Neural progenitor cell (in vitro differentiated cells): ENCODE results near the gene IGLL5. TPM values are rescaled to one million over a fixed set of nuclear protein-coding genes. Genes with fewer than 3 reads are reported as not detected.
A peak's percentile ranks its signal among the peaks of the same experiment; 100 is the strongest.
"Not testable (repeated sequence)": the region's sequence is repeated elsewhere in the genome, so short reads cannot be mapped to it uniquely, and the experiment has no call there.

Source experiments
- DNase-seq: peaks from one replicate; pipeline ENCODE4 v3.0.0-alpha.2; 2016; ENCODE audit warnings: low spot score
- H2AFZ ChIP-seq: fragments of 200-600 bp; sonication (generic); replicated peaks from 2 replicates; pipeline ENCODE4 v1.6.1; 2016; ENCODE audit warnings: antibody characterized with exemption
- H3F3A ChIP-seq: fragments of 200-600 bp; sonication (generic); 2 replicates; pipeline ENCODE4 v1.6.1; 2016; ENCODE audit warnings: antibody characterized with exemption, low read depth
- H3K27ac ChIP-seq: fragments of 200-600 bp; sonication (generic); 2 replicates; pipeline ENCODE4 v1.5.1; 2016; ENCODE audit warnings: mild to moderate bottlenecking
- H3K27me3 ChIP-seq: fragments of 200-600 bp; sonication (generic); 2 replicates; pipeline ENCODE4 v1.6.1; 2016; ENCODE audit warnings: mild to moderate bottlenecking, moderate library complexity
- H3K36me3 ChIP-seq: fragments of 200-600 bp; sonication (generic); 2 replicates; pipeline ENCODE4 v1.5.1; 2016
- H3K4me1 ChIP-seq: fragments of 200-600 bp; sonication (generic); 2 replicates; pipeline ENCODE4 v1.6.1; 2016; ENCODE audit warnings: mixed run types
- H3K4me2 ChIP-seq: fragments of 200-600 bp; sonication (generic); 2 replicates; pipeline ENCODE4 v1.6.1; 2016
- H3K4me3 ChIP-seq: fragments of 200-600 bp; sonication (generic); 2 replicates; pipeline ENCODE4 v1.5.1; 2016
- H3K79me2 ChIP-seq: fragments of 200-600 bp; sonication (generic); 2 replicates; pipeline ENCODE4 v1.6.1; 2016; ENCODE audit warnings: low read depth
- H3K9ac ChIP-seq: fragments of 200-600 bp; sonication (generic); 2 replicates; pipeline ENCODE4 v1.6.1; 2016
- H3K9me3 ChIP-seq: fragments of 200-600 bp; sonication (generic); 2 replicates; pipeline ENCODE4 v1.5.1; 2016; ENCODE audit warnings: low read depth
- H4K20me1 ChIP-seq: fragments of 200-600 bp; sonication (generic); 2 replicates; pipeline ENCODE4 v1.6.1; 2016; ENCODE audit warnings: low read depth
- H3K27ac Mint-ChIP-seq: 3 replicates; pipeline ENCODE4 v1.8.0; 2021; ENCODE audit warnings: mixed read lengths
- H3K27me3 Mint-ChIP-seq: 2 replicates; pipeline ENCODE4 v1.8.0; 2022; ENCODE audit warnings: low read depth, mild to moderate bottlenecking, inconsistent platforms, moderate library complexity, mixed read lengths; ENCODE audit not compliant: insufficient read depth
- H3K36me3 Mint-ChIP-seq: 3 replicates; pipeline ENCODE4 v1.8.0; 2021; ENCODE audit warnings: mixed read lengths
- H3K4me1 Mint-ChIP-seq: 3 replicates; pipeline ENCODE4 v1.8.0; 2021; ENCODE audit warnings: mixed read lengths
- H3K4me3 Mint-ChIP-seq: 3 replicates; pipeline ENCODE4 v1.8.0; 2021; ENCODE audit warnings: mild to moderate bottlenecking, moderate library complexity, mixed read lengths
- H3K9me3 Mint-ChIP-seq: 3 replicates; pipeline ENCODE4 v1.8.0; 2020; ENCODE audit warnings: mixed read lengths
- CTCF ChIP-seq: fragments of 200-600 bp; sonication (generic); IDR thresholded peaks from 2 replicates; pipeline ENCODE4 v1.5.1; 2017; ENCODE audit warnings: antibody characterized with exemption, mild to moderate bottlenecking
- EZH2 ChIP-seq: fragments of 200-600 bp; sonication (generic); IDR thresholded peaks from 2 replicates; pipeline ENCODE4 v1.6.1; 2017; ENCODE audit warnings: antibody characterized with exemption, mild to moderate bottlenecking, moderate library complexity
- EZH2phosphoT487 ChIP-seq: fragments of 200-600 bp; sonication (generic); IDR thresholded peaks from 2 replicates; pipeline ENCODE4 v1.6.1; 2017; ENCODE audit warnings: antibody characterized with exemption
- total RNA-seq: library from RNA; depleted of rRNA; stranded (reverse); fragments of >200 nt; gene quantifications from 2 replicates; pipeline ENCODE4 v1.2.3, GENCODE V29; 2015; ENCODE audit warnings: low replicate concordance

The IGLL5 gene
- total RNA-seq, 1 donor from 2014 or later = not detected

DNA sequence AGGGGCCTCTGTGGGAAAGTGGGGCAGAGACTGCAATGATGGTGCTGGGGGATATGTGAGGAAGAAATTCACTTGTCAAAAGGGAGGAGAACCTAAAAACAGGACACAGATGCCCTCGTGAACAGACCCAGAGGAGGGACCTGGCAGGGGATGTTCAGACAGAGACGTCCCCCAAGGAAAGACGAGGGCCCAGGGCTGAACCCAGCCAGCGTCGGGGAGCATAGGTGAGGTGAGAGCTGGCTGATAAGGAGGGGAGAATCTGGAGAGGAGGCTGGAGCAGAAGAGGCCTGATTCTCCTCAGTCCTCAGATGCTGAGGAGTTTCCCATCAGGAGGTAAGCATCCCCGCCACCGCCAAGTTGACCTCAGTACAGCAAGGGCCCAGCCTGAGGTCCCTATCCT is 31.4 kb downstream of the IGLL5 start:
- H3K36me3 Mint-ChIP-seq = no peaks in the 10 kb centered on the region
- no peak overlapping the region for H3K4me3 Mint-ChIP-seq
- Histone ChIP-seq H3K27ac (no peak overlapping the region), H3K27me3 (peaks cover 76% of the 10 kb centered on the region), H3K79me2 (no peaks in the 10 kb centered on the region), H3K4me2 (no peak overlapping the region), H3K4me1 (no peaks in the 10 kb centered on the region), H2AFZ (no peak overlapping the region), H3K36me3 (no peaks in the 10 kb centered on the region), H4K20me1 (no peaks in the 10 kb centered on the region), H3K9ac (no peak overlapping the region), H3F3A (no peaks in the 10 kb centered on the region), H3K4me3 (no peak overlapping the region), H3K9me3 (no peaks in the 10 kb centered on the region)
- no peaks in the 10 kb centered on the region for H3K9me3 Mint-ChIP-seq
- H3K27me3 Mint-ChIP-seq = peaks cover 2% of the 10 kb centered on the region
- no peak for TF ChIP-seq EZH2phosphoT487
- no peak for TF ChIP-seq CTCF
- TF ChIP-seq EZH2 = no peak
- peaks cover 8% of the 10 kb centered on the region for H3K4me1 Mint-ChIP-seq
- DNase-seq = no peak
- H3K27ac Mint-ChIP-seq = no peak overlapping the region

DNA sequence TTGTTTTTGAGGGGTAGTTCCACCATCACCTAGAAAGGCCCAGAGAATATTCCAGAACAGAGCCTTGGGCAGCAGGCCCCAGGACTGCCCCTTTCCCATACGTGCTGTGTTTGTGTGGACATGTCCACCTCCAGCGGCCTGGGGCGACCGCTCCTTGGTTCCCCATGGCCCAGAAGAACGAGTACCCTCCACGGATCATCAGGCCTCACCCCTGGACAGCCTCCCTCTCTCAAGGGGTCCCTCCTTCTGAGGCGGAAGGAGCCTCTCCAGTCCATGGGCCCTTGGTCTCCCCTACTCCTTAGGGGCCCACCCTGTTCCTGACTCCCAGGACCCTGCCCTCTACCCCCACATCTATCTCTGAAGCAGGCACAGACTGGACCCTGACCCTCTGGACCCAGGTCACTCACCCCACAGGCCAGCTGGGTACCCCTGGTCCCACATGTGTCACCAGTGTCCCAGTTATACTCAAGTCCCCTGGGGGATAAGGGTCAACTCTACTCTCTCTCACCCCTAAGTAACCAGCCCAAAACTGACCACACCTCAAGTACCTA is 32.6 kb downstream of the IGLL5 start:
- no peaks in the 10 kb centered on the region for H3K36me3 ChIP-seq
- no peaks in the 10 kb centered on the region for H4K20me1 ChIP-seq
- no peak overlapping the region for H2AFZ ChIP-seq
- no peaks in the 10 kb centered on the region for H3F3A ChIP-seq
- H3K4me2 ChIP-seq = no peak overlapping the region
- peaks cover 74% of the 10 kb centered on the region for H3K27me3 ChIP-seq
- no peak overlapping the region for H3K27ac ChIP-seq
- H3K4me1 Mint-ChIP-seq = peaks cover 6% of the 10 kb centered on the region
- no peaks in the 10 kb centered on the region for H3K9me3 Mint-ChIP-seq
- TF ChIP-seq EZH2phosphoT487 = no peak
- no peak for TF ChIP-seq EZH2
- no peak for TF ChIP-seq CTCF
- no peaks in the 10 kb centered on the region for H3K4me1 ChIP-seq
- peak overlapping the region; percentile 76 for H3K27ac Mint-ChIP-seq
- no peaks in the 10 kb centered on the region for H3K36me3 Mint-ChIP-seq
- no peak overlapping the region for H3K9ac ChIP-seq
- H3K9me3 ChIP-seq = no peaks in the 10 kb centered on the region
- H3K79me2 ChIP-seq = no peaks in the 10 kb centered on the region
- no peak for DNase-seq
- H3K4me3 Mint-ChIP-seq = no peak overlapping the region
- peaks cover 2% of the 10 kb centered on the region for H3K27me3 Mint-ChIP-seq
- no peak overlapping the region for H3K4me3 ChIP-seq

GRCh38 chr22:22920910-22921550 is 33.4 kb downstream of the IGLL5 start:
- H3K27me3 Mint-ChIP-seq = peaks cover 2% of the 10 kb centered on the region
- H3K36me3 Mint-ChIP-seq = no peaks in the 10 kb centered on the region

DNA sequence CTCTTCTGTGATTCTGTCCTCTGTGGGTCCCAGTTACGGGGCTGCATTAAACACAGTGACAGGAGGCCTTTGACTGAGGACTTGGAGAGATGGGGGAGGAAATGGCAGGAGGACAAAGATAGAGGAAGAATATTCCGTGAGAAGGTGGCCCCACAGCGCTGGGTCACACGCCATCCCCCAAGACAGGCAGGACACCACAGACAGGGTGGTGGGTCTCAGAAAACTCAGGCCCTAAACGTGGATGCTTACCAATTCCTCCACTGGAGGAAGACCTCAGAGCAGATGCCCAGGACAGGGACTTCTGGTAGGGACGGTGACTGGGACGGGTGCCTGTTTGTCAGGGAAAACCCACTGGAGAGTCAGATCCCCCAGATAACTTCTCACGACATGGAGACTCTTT is 34.0 kb downstream of the IGLL5 start:
- Histone ChIP-seq H2AFZ (no peak overlapping the region), H3K9ac (no peak overlapping the region), H3K4me3 (no peak overlapping the region), H3K27ac (no peak overlapping the region), H3F3A (no peaks in the 10 kb centered on the region), H4K20me1 (no peaks in the 10 kb centered on the region), H3K36me3 (no peaks in the 10 kb centered on the region), H3K4me1 (peaks cover 3% of the 10 kb centered on the region), H3K27me3 (peaks cover 74% of the 10 kb centered on the region), H3K79me2 (no peaks in the 10 kb centered on the region), H3K4me2 (no peak overlapping the region), H3K9me3 (no peaks in the 10 kb centered on the region)
- no peak overlapping the region for H3K27ac Mint-ChIP-seq
- H3K4me1 Mint-ChIP-seq = peaks cover 4% of the 10 kb centered on the region
- no peaks in the 10 kb centered on the region for H3K9me3 Mint-ChIP-seq
- H3K36me3 Mint-ChIP-seq = no peaks in the 10 kb centered on the region
- peaks cover 2% of the 10 kb centered on the region for H3K27me3 Mint-ChIP-seq
- DNase-seq = no peak
- TF ChIP-seq CTCF = no peak
- TF ChIP-seq EZH2 = no peak
- TF ChIP-seq EZH2phosphoT487 = no peak
- no peak overlapping the region for H3K4me3 Mint-ChIP-seq

More at GRCh38 chr22:22920910-22921550, 33.4 kb downstream of the IGLL5 start:
- H3K27ac ChIP-seq = no peak overlapping the region
- H3K27me3 ChIP-seq = peaks cover 74% of the 10 kb centered on the region
- H3K4me3 Mint-ChIP-seq = no peak overlapping the region
- no peak for DNase-seq
- peaks cover 5% of the 10 kb centered on the region for H3K4me1 Mint-ChIP-seq
- no peaks in the 10 kb centered on the region for H3K9me3 ChIP-seq
- H3K36me3 ChIP-seq = no peaks in the 10 kb centered on the region
- no peak overlapping the region for H3K4me3 ChIP-seq
- H3K79me2 ChIP-seq = no peaks in the 10 kb centered on the region
- no peak overlapping the region for H3K9ac ChIP-seq
- H3K4me1 ChIP-seq = peaks cover 3% of the 10 kb centered on the region
- no peaks in the 10 kb centered on the region for H3K9me3 Mint-ChIP-seq
- H3K27ac Mint-ChIP-seq = no peak overlapping the region
- H3K4me2 ChIP-seq = no peak overlapping the region
- no peaks in the 10 kb centered on the region for H4K20me1 ChIP-seq
- H2AFZ ChIP-seq = no peak overlapping the region
- no peak for TF ChIP-seq EZH2
- TF ChIP-seq EZH2phosphoT487 = no peak
- no peaks in the 10 kb centered on the region for H3F3A ChIP-seq

- H3K4me1 ChIP-seq, H3K9me3 Mint-ChIP-seq, H2AFZ ChIP-seq, H3K27me3 Mint-ChIP-seq, H3K79me2 ChIP-seq, H3F3A ChIP-seq, H4K20me1 ChIP-seq, H3K9me3 ChIP-seq, H3K4me3 ChIP-seq, H3K36me3 ChIP-seq, H3K4me1 Mint-ChIP-seq, H3K36me3 Mint-ChIP-seq, H3K27ac ChIP-seq, H3K27ac Mint-ChIP-seq, DNase-seq, H3K9ac ChIP-seq, H3K4me2 ChIP-seq, H3K4me3 Mint-ChIP-seq: not testable (repeated sequence)
- peaks cover 75% of the 10 kb centered on the region for H3K27me3 ChIP-seq
Observed at GRCh38 chr22:22922092-22922953, 34.7 kb downstream of the IGLL5 start.
